ENCODE measurements around the gene PLK2. TPM values are rescaled to one million over a fixed set of nuclear protein-coding genes. Genes with fewer than 3 reads are reported as not detected.
A peak's percentile ranks its signal among the peaks of the same experiment; 100 is the strongest.

Gene PLK2
- 132 and 133 TPM in 2 replicates for polyA plus RNA-seq (2013)

GRCh38 chr5:58460002-58460731, at the start of gene PLK2:
Gene PLK2 (minus strand): TSS chr5:58460086. CDS start chr5:58459959, 127 bp downstream.
- Histone ChIP-seq H2AFZ (ENCODE audit: insufficient read depth, low read length, poor library complexity) (peak within 1 kb of the TSS; percentile 40), H3K79me1 (ENCODE audit: low read length) (peaks cover 14% of the 10 kb centered on the region), H3K4me2 (ENCODE audit: low read length) (peak within 1 kb of the TSS; percentile 93), H3K27me3 (ENCODE audit: insufficient read depth, low read length) (no peaks in the 10 kb centered on the region), H2BK12ac (ENCODE audit: low read length) (peak within 1 kb of the TSS; percentile 41), H2AK5ac (ENCODE audit: low read length) (peak within 1 kb of the TSS; percentile 52), H3K14ac (ENCODE audit: low read length) (peak within 1 kb of the TSS; percentile 82), H3K9ac (ENCODE audit: low read length) (peak within 1 kb of the TSS; percentile 99), H3K9me3 (ENCODE audit: insufficient read depth, low read depth, low read length) (no peaks in the 10 kb centered on the region), H2BK5ac (ENCODE audit: low read depth, low read length, poor library complexity) (peak within 1 kb of the TSS; percentile 92), H3K4ac (ENCODE audit: low read depth, low read length) (peak within 1 kb of the TSS; percentile 97), H3K4me3 (ENCODE audit: low read depth, low read length) (peak within 1 kb of the TSS; percentile 99), H3K36me3 (ENCODE audit: control insufficient read depth in 1 of 2, insufficient read depth in 2 of 2, low read length in 2 of 2) (peaks cover 5 to 11% of the 10 kb centered on the region in 2 experiments), H4K8ac (ENCODE audit: low read depth, low read length) (peak within 1 kb of the TSS; percentile 72), H4K12ac (ENCODE audit: low read depth, low read length) (peak within 1 kb of the TSS; percentile 44), H3K23ac (ENCODE audit: low read length) (no peak within 1 kb of the TSS), H3K27ac (ENCODE audit: low read depth, low read length) (peak within 1 kb of the TSS; percentile 73), H3K18ac (ENCODE audit: low read length) (peak within 1 kb of the TSS; percentile 92), H4K91ac (ENCODE audit: low read depth, low read length) (peak within 1 kb of the TSS; percentile 90), H2BK120ac (ENCODE audit: insufficient read depth, low read length, poor library complexity) (peak within 1 kb of the TSS; percentile 74), H3K79me2 (ENCODE audit: control insufficient read depth, insufficient read depth, low read length, poor library complexity) (peaks cover 12% of the 10 kb centered on the region), H3K4me1 (ENCODE audit: control insufficient read depth in 1 of 2, insufficient read depth in 2 of 2, low read length in 2 of 2) (peaks cover 2 to 4% of the 10 kb centered on the region in 2 experiments)
- WGBS (ENCODE audit: extremely low coverage, insufficient coverage, insufficient read length): no CpG with 5 or more reads among the region's 89 CpGs
- DNase-seq: peak; percentile 97 to 98

- H2BK5ac ChIP-seq (ENCODE audit: low read depth, low read length, poor library complexity): no peak overlapping the region
Measured at GRCh38 chr5:58507715-58508114, 47.8 kb upstream of the PLK2 start.

GRCh38 chr5:58505971-58506640, 46.2 kb upstream of the PLK2 start:
- Histone ChIP-seq H2BK5ac (ENCODE audit: low read depth, low read length, poor library complexity) (no peak overlapping the region), H3K4me3 (ENCODE audit: low read depth, low read length) (no peak overlapping the region), H3K18ac (ENCODE audit: low read length) (no peak overlapping the region), H4K12ac (ENCODE audit: low read depth, low read length) (no peak overlapping the region), H2AK5ac (ENCODE audit: low read length) (no peak overlapping the region), H3K79me1 (ENCODE audit: low read length) (no peaks in the 10 kb centered on the region), H3K4me1 (ENCODE audit: control insufficient read depth in 1 of 2, insufficient read depth in 2 of 2, low read length in 2 of 2) (no peaks in the 10 kb centered on the region), H4K8ac (ENCODE audit: low read depth, low read length) (no peak overlapping the region), H2BK12ac (ENCODE audit: low read length) (no peak overlapping the region), H3K27ac (ENCODE audit: low read depth, low read length) (no peak overlapping the region), H2AFZ (ENCODE audit: insufficient read depth, low read length, poor library complexity) (no peak overlapping the region), H3K36me3 (ENCODE audit: control insufficient read depth in 1 of 2, insufficient read depth in 2 of 2, low read length in 2 of 2) (no peaks in the 10 kb centered on the region), H3K4ac (ENCODE audit: low read depth, low read length) (no peak overlapping the region), H2BK120ac (ENCODE audit: insufficient read depth, low read length, poor library complexity) (no peak overlapping the region), H3K9me3 (ENCODE audit: insufficient read depth, low read depth, low read length) (no peaks in the 10 kb centered on the region), H4K91ac (ENCODE audit: low read depth, low read length) (no peak overlapping the region), H3K27me3 (ENCODE audit: insufficient read depth, low read length) (no peaks in the 10 kb centered on the region), H3K23ac (ENCODE audit: low read length) (no peak overlapping the region), H3K9ac (ENCODE audit: low read length) (no peak overlapping the region), H3K4me2 (ENCODE audit: low read length) (no peak overlapping the region), H3K14ac (ENCODE audit: low read length) (no peak overlapping the region), H3K79me2 (ENCODE audit: control insufficient read depth, insufficient read depth, low read length, poor library complexity) (no peaks in the 10 kb centered on the region)
- WGBS (ENCODE audit: extremely low coverage, insufficient coverage, insufficient read length): no CpG with 5 or more reads among the region's 2 CpGs
- DNase-seq: no peak

More at GRCh38 chr5:58507715-58508114, 47.8 kb upstream of the PLK2 start:
- WGBS (ENCODE audit: extremely low coverage, insufficient coverage, insufficient read length): no CpG with 5 or more reads among the region's 4 CpGs
- H3K79me2 ChIP-seq (ENCODE audit: control insufficient read depth, insufficient read depth, low read length, poor library complexity): no peaks in the 10 kb centered on the region
- peak overlapping the region; percentile 15 for H3K23ac ChIP-seq (ENCODE audit: low read length)
- no peak overlapping the region for H3K4ac ChIP-seq (ENCODE audit: low read depth, low read length)
- H3K4me2 ChIP-seq (ENCODE audit: low read length): no peak overlapping the region
- H3K14ac ChIP-seq (ENCODE audit: low read length): no peak overlapping the region
- no peaks in the 10 kb centered on the region for H3K79me1 ChIP-seq (ENCODE audit: low read length)
- H3K9me3 ChIP-seq (ENCODE audit: insufficient read depth, low read depth, low read length): no peaks in the 10 kb centered on the region
- no peak overlapping the region for H2AFZ ChIP-seq (ENCODE audit: insufficient read depth, low read length, poor library complexity)
- no peaks in the 10 kb centered on the region for H3K27me3 ChIP-seq (ENCODE audit: insufficient read depth, low read length)
- no peaks in the 10 kb centered on the region for H3K36me3 ChIP-seq (ENCODE audit: control insufficient read depth in 1 of 2, insufficient read depth in 2 of 2, low read length in 2 of 2)
- H4K8ac ChIP-seq (ENCODE audit: low read depth, low read length): no peak overlapping the region
- no peak overlapping the region for H4K12ac ChIP-seq (ENCODE audit: low read depth, low read length)
- H3K18ac ChIP-seq (ENCODE audit: low read length): no peak overlapping the region
- DNase-seq: no peak
- no peak overlapping the region for H4K91ac ChIP-seq (ENCODE audit: low read depth, low read length)
- H3K9ac ChIP-seq (ENCODE audit: low read length): no peak overlapping the region
- H2BK120ac ChIP-seq (ENCODE audit: insufficient read depth, low read length, poor library complexity): no peak overlapping the region
- H2BK12ac ChIP-seq (ENCODE audit: low read length): no peak overlapping the region
- no peak overlapping the region for H3K4me3 ChIP-seq (ENCODE audit: low read depth, low read length)
- no peak overlapping the region for H3K27ac ChIP-seq (ENCODE audit: low read depth, low read length)
- no peaks in the 10 kb centered on the region for H3K4me1 ChIP-seq (ENCODE audit: control insufficient read depth in 1 of 2, insufficient read depth in 2 of 2, low read length in 2 of 2)
- no peak overlapping the region for H2AK5ac ChIP-seq (ENCODE audit: low read length)

GRCh38 chr5:58505502-58505901, 45.6 kb upstream of the PLK2 start:
- Histone ChIP-seq H2AK5ac (ENCODE audit: low read length) (no peak overlapping the region), H3K36me3 (ENCODE audit: control insufficient read depth in 1 of 2, insufficient read depth in 2 of 2, low read length in 2 of 2) (no peaks in the 10 kb centered on the region), H3K18ac (ENCODE audit: low read length) (no peak overlapping the region), H3K23ac (ENCODE audit: low read length) (no peak overlapping the region), H2BK12ac (ENCODE audit: low read length) (no peak overlapping the region), H4K12ac (ENCODE audit: low read depth, low read length) (no peak overlapping the region), H3K4me2 (ENCODE audit: low read length) (no peak overlapping the region), H3K14ac (ENCODE audit: low read length) (no peak overlapping the region), H2AFZ (ENCODE audit: insufficient read depth, low read length, poor library complexity) (no peak overlapping the region), H3K79me1 (ENCODE audit: low read length) (no peaks in the 10 kb centered on the region), H3K9me3 (ENCODE audit: insufficient read depth, low read depth, low read length) (no peaks in the 10 kb centered on the region), H3K9ac (ENCODE audit: low read length) (no peak overlapping the region), H4K91ac (ENCODE audit: low read depth, low read length) (no peak overlapping the region), H4K8ac (ENCODE audit: low read depth, low read length) (no peak overlapping the region), H3K4me3 (ENCODE audit: low read depth, low read length) (no peak overlapping the region), H3K27ac (ENCODE audit: low read depth, low read length) (no peak overlapping the region), H3K27me3 (ENCODE audit: insufficient read depth, low read length) (no peaks in the 10 kb centered on the region), H3K79me2 (ENCODE audit: control insufficient read depth, insufficient read depth, low read length, poor library complexity) (no peaks in the 10 kb centered on the region), H2BK120ac (ENCODE audit: insufficient read depth, low read length, poor library complexity) (no peak overlapping the region), H2BK5ac (ENCODE audit: low read depth, low read length, poor library complexity) (no peak overlapping the region), H3K4me1 (ENCODE audit: control insufficient read depth in 1 of 2, insufficient read depth in 2 of 2, low read length in 2 of 2) (no peaks in the 10 kb centered on the region), H3K4ac (ENCODE audit: low read depth, low read length) (no peak overlapping the region)
- no CpG with 5 or more reads among the region's 3 CpGs for WGBS (ENCODE audit: extremely low coverage, insufficient coverage, insufficient read length)
- peak; percentile 56 to 82 for DNase-seq

Data from trophoblast cell (in vitro differentiated cells and primary cell).